HG02678 (cell line): Measurements from ENCODE around the gene CENPP.

ENCODE experiments used
- ATAC-seq: cut with Tn5 transposase; IDR thresholded peaks from one replicate; pipeline ENCODE4 v1.9.1; 2021; ENCODE audit warnings: mild to moderate bottlenecking, moderate library complexity; ENCODE audit not compliant: unreplicated experiment

The CENPP gene

GRCh38 chr9:92633614-92634278 lies 308.0 kb downstream of the CENPP start:
- no peak for ATAC-seq

- no peak for ATAC-seq
Observed at GRCh38 chr9:92634712-92635605, 309.2 kb downstream of the CENPP start.

GRCh38 chr9:92635760-92636159 lies 310.0 kb downstream of the CENPP start:
- ATAC-seq: no peak

GRCh38 chr9:92636627-92637026 lies 310.9 kb downstream of the CENPP start:
- no peak for ATAC-seq

GRCh38 chr9:92637326-92637725 lies 311.6 kb downstream of the CENPP start:
- ATAC-seq: no peak

- no peak for ATAC-seq
Observed at GRCh38 chr9:92637886-92638620, 312.3 kb downstream of the CENPP start.

GRCh38 chr9:92638621-92639101 lies 312.9 kb downstream of the CENPP start:
- no peak for ATAC-seq

GRCh38 chr9:92639124-92639523 lies 313.4 kb downstream of the CENPP start:
- no peak for ATAC-seq

- ATAC-seq: no peak
Observed at GRCh38 chr9:92639791-92640271, 314.1 kb downstream of the CENPP start.

- no peak for ATAC-seq
Observed at GRCh38 chr9:92640398-92641091, 314.8 kb downstream of the CENPP start.

- no peak for ATAC-seq
Observed at GRCh38 chr9:92641092-92641809, 315.5 kb downstream of the CENPP start.

- ATAC-seq: no peak
Observed at GRCh38 chr9:92642041-92642451, 316.3 kb downstream of the CENPP start.

GRCh38 chr9:92642564-92642963 lies 316.8 kb downstream of the CENPP start:
- no peak for ATAC-seq

GRCh38 chr9:92644278-92644677 lies 318.5 kb downstream of the CENPP start:
- ATAC-seq: no peak

- no peak for ATAC-seq
Observed at GRCh38 chr9:92645041-92645440, 319.3 kb downstream of the CENPP start.

GRCh38 chr9:92647671-92648473 lies 322.1 kb downstream of the CENPP start:
- ATAC-seq: no peak

- no peak for ATAC-seq
Observed at GRCh38 chr9:92648474-92648971, 322.8 kb downstream of the CENPP start.

GRCh38 chr9:92649007-92649406 lies 323.3 kb downstream of the CENPP start:
- ATAC-seq: no peak

- no peak for ATAC-seq
Observed at GRCh38 chr9:92650296-92650695, 324.5 kb downstream of the CENPP start.
